NT2/D1 (cell line): ENCODE results near the gene MVD.

ENCODE experiments used
- SUZ12 ChIP-seq: IDR thresholded peaks from 2 replicates; pipeline ENCODE4 v1.6.1; 2011; ENCODE audit not compliant: insufficient read length, insufficient read depth; ENCODE audit errors: extremely low read depth
- YY1 ChIP-seq: IDR thresholded peaks from 2 replicates; pipeline ENCODE4 v1.6.1; 2011; ENCODE audit not compliant: insufficient read length, insufficient read depth
- ZNF274 ChIP-seq: IDR thresholded peaks from 2 replicates; pipeline ENCODE4 v1.6.1; 2011; ENCODE audit warnings: mild to moderate bottlenecking, low read depth, low read length

GRCh38 chr16:88662843-88663606 is at the start of gene MVD:
- TF ChIP-seq YY1 (no peak), ZNF274 (no peak), SUZ12 (no peak)
